Activated T-cell treated with anti-CD3 and anti-CD28 coated beads, Interleukin-2, amount 50 U/mL, for 24 hours (primary cell): Measurements from ENCODE around the gene ACOX2.
"Not testable (repeated sequence)": the region's sequence is repeated elsewhere in the genome, so short reads cannot be mapped to it uniquely, and the experiment has no call there.

Experiments used
- DNase-seq: peaks from one replicate; pipeline ENCODE4 v3.0.0-alpha.2; 2020
- H3K27ac Mint-ChIP-seq: 2 replicates; pipeline ENCODE4 v1.8.0; 2020; ENCODE audit warnings: mild to moderate bottlenecking, mixed read lengths
- H3K27me3 Mint-ChIP-seq: 2 replicates; pipeline ENCODE4 v1.8.0; 2020; ENCODE audit warnings: mixed read lengths
- H3K36me3 Mint-ChIP-seq: 2 replicates; pipeline ENCODE4 v1.8.0; 2020; ENCODE audit warnings: low read depth, mixed read lengths
- H3K4me1 Mint-ChIP-seq: 2 replicates; pipeline ENCODE4 v1.8.0; 2020; ENCODE audit warnings: low read depth, mixed read lengths
- H3K4me3 Mint-ChIP-seq: 2 replicates; pipeline ENCODE4 v1.8.0; 2020; ENCODE audit warnings: mild to moderate bottlenecking, moderate library complexity, mixed read lengths
- H3K9me3 Mint-ChIP-seq: 2 replicates; pipeline ENCODE4 v1.8.0; 2020; ENCODE audit warnings: mixed read lengths

ACOX2 gene

GRCh38 chr3:58532794-58533220 lies 4.2 kb downstream of the ACOX2 start:
- Mint-ChIP-seq H3K9me3 (no peaks in the 10 kb centered on the region), H3K27ac (peak overlapping the region; percentile 78), H3K27me3 (no peaks in the 10 kb centered on the region), H3K36me3 (no peaks in the 10 kb centered on the region), H3K4me1 (peaks cover 14% of the 10 kb centered on the region), H3K4me3 (no peak overlapping the region)
- peak; percentile 87 for DNase-seq

GRCh38 chr3:58531956-58532355 lies 5.0 kb downstream of the ACOX2 start:
- Mint-ChIP-seq H3K27ac (no peak overlapping the region), H3K27me3 (no peaks in the 10 kb centered on the region), H3K4me1 (peaks cover 14% of the 10 kb centered on the region), H3K9me3 (no peaks in the 10 kb centered on the region), H3K4me3 (no peak overlapping the region), H3K36me3 (no peaks in the 10 kb centered on the region)
- DNase-seq, result no peak

- Mint-ChIP-seq H3K4me3 (no peak overlapping the region), H3K4me1 (peaks cover 14% of the 10 kb centered on the region), H3K36me3 (no peaks in the 10 kb centered on the region), H3K9me3 (no peaks in the 10 kb centered on the region), H3K27ac (no peak overlapping the region), H3K27me3 (no peaks in the 10 kb centered on the region)
- no peak for DNase-seq
Measured at GRCh38 chr3:58531555-58531954, 5.4 kb downstream of the ACOX2 start.

GRCh38 chr3:58530354-58530865 lies 6.6 kb downstream of the ACOX2 start:
- Mint-ChIP-seq H3K27me3 (no peaks in the 10 kb centered on the region), H3K4me3 (no peak overlapping the region), H3K36me3 (no peaks in the 10 kb centered on the region), H3K27ac (no peak overlapping the region), H3K9me3 (no peaks in the 10 kb centered on the region), H3K4me1 (peaks cover 14% of the 10 kb centered on the region)
- no peak for DNase-seq

GRCh38 chr3:58529516-58530353 lies 7.3 kb downstream of the ACOX2 start:
- Mint-ChIP-seq H3K4me3 (no peak overlapping the region), H3K27me3 (no peaks in the 10 kb centered on the region), H3K36me3 (no peaks in the 10 kb centered on the region), H3K27ac (no peak overlapping the region), H3K9me3 (no peaks in the 10 kb centered on the region), H3K4me1 (peaks cover 14% of the 10 kb centered on the region)
- DNase-seq, result no peak

GRCh38 chr3:58528629-58529028 lies 8.4 kb downstream of the ACOX2 start:
- H3K27ac Mint-ChIP-seq, result no peak overlapping the region
- no peaks in the 10 kb centered on the region for H3K9me3 Mint-ChIP-seq
- H3K36me3 Mint-ChIP-seq, result no peaks in the 10 kb centered on the region
- H3K4me1 Mint-ChIP-seq, result peaks cover 14% of the 10 kb centered on the region
- DNase-seq, result no peak
- H3K27me3 Mint-ChIP-seq, result no peaks in the 10 kb centered on the region
- no peak overlapping the region for H3K4me3 Mint-ChIP-seq

GRCh38 chr3:58527440-58527839 lies 9.6 kb downstream of the ACOX2 start:
- H3K9me3 Mint-ChIP-seq, H3K4me1 Mint-ChIP-seq, H3K4me3 Mint-ChIP-seq, H3K36me3 Mint-ChIP-seq, DNase-seq, H3K27ac Mint-ChIP-seq, H3K27me3 Mint-ChIP-seq: not testable (repeated sequence)

GRCh38 chr3:58526515-58526957 lies 10.5 kb downstream of the ACOX2 start:
- Mint-ChIP-seq H3K27me3 (no peaks in the 10 kb centered on the region), H3K9me3 (no peaks in the 10 kb centered on the region), H3K36me3 (no peaks in the 10 kb centered on the region), H3K4me1 (no peaks in the 10 kb centered on the region), H3K4me3 (no peak overlapping the region), H3K27ac (no peak overlapping the region)
- no peak for DNase-seq

- no peaks in the 10 kb centered on the region for H3K27me3 Mint-ChIP-seq
- H3K4me1 Mint-ChIP-seq, result no peaks in the 10 kb centered on the region
- no peak overlapping the region for H3K4me3 Mint-ChIP-seq
- no peak overlapping the region for H3K27ac Mint-ChIP-seq
- no peak for DNase-seq
- H3K9me3 Mint-ChIP-seq, result no peaks in the 10 kb centered on the region
- H3K36me3 Mint-ChIP-seq, result no peaks in the 10 kb centered on the region
Measured at GRCh38 chr3:58524326-58524888, 12.6 kb downstream of the ACOX2 start.

- H3K4me3 Mint-ChIP-seq, result no peak overlapping the region
- no peaks in the 10 kb centered on the region for H3K36me3 Mint-ChIP-seq
- H3K9me3 Mint-ChIP-seq, result no peaks in the 10 kb centered on the region
- H3K27ac Mint-ChIP-seq, result no peak overlapping the region
- H3K27me3 Mint-ChIP-seq, result no peaks in the 10 kb centered on the region
- no peak for DNase-seq
- no peaks in the 10 kb centered on the region for H3K4me1 Mint-ChIP-seq
Measured at GRCh38 chr3:58522759-58523425, 14.1 kb downstream of the ACOX2 start.

GRCh38 chr3:58521917-58522631 lies 14.9 kb downstream of the ACOX2 start:
- H3K27ac Mint-ChIP-seq, result no peak overlapping the region
- DNase-seq, result no peak
- H3K4me3 Mint-ChIP-seq, result no peak overlapping the region
- H3K36me3 Mint-ChIP-seq, result no peaks in the 10 kb centered on the region
- no peaks in the 10 kb centered on the region for H3K9me3 Mint-ChIP-seq
- no peaks in the 10 kb centered on the region for H3K27me3 Mint-ChIP-seq
- H3K4me1 Mint-ChIP-seq, result no peaks in the 10 kb centered on the region

- Mint-ChIP-seq H3K27ac (no peak overlapping the region), H3K4me1 (no peaks in the 10 kb centered on the region), H3K9me3 (no peaks in the 10 kb centered on the region), H3K4me3 (no peak overlapping the region), H3K27me3 (no peaks in the 10 kb centered on the region), H3K36me3 (no peaks in the 10 kb centered on the region)
- DNase-seq, result no peak
Measured at GRCh38 chr3:58521336-58521670, 15.7 kb downstream of the ACOX2 start.

- Mint-ChIP-seq H3K4me1 (no peaks in the 10 kb centered on the region), H3K9me3 (no peaks in the 10 kb centered on the region), H3K27me3 (no peaks in the 10 kb centered on the region), H3K36me3 (no peaks in the 10 kb centered on the region), H3K27ac (no peak overlapping the region), H3K4me3 (no peak overlapping the region)
- DNase-seq, result no peak
Measured at GRCh38 chr3:58520403-58521335, 16.3 kb downstream of the ACOX2 start.
